ENCODE results near the gene ISLR2.
"Not testable (repeated sequence)": the region's sequence is repeated elsewhere in the genome, so short reads cannot be mapped to it uniquely, and the experiment has no call there.

DNA sequence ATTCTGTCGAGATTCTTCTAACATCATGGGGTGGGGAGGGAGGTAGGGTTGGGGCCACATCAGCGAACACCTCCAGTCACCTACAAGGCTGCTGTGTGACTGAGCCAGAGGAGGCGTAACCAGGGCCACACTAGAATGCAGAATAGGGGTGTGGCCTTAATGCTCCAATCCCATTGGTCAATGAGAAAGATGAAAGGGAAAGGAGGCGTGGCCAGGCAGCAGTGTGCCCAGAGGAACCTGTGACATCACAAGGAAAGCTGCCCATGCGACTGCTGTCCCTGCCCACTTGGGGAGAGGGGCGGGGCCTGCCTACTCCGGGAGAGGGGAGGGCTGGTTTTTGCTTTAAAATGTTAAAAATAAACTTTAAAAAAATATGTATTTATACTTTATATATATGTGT lies 47.9 kb upstream of the ISLR2 start, which contains the start of gene GOLGA6A:
- TF ChIP-seq SUZ12 (IDR thresholded peaks at IDR 0.05; ENCODE audit: extremely low read depth, insufficient read depth, insufficient read length); YY1 (IDR thresholded peaks at IDR 0.05; ENCODE audit: insufficient read depth, insufficient read length); ZNF274 (IDR thresholded peaks at IDR 0.05; ENCODE audit: low read depth, low read length): not testable (repeated sequence)
